ENCODE results near the gene P2RY11. TPM values are rescaled to one million over a fixed set of nuclear protein-coding genes. Genes with fewer than 3 reads are reported as not detected.
A peak's percentile ranks its signal among the peaks of the same experiment; 100 is the strongest.

Gene P2RY11
- total RNA-seq, 2 donors from 2014 or later: 7.6 to 16.7 TPM

DNA sequence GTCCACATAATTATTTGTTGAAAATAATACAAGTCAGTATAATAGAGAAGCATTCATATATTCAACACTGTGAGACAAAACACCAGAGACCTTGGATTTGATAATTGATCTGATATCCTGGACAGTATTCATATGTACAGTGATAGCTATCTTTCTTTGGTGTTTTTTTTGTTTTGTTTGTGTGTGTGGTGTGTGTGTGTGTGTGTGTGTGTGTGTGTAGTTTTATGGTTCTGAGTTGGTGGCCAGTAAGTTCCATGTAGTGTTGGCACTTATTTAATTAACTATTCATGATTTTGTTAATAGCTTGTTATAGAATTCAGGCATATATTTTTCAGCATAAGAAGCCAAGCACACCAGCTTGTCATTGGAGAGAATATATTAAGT, 7.4 kb upstream of the P2RY11 start:
- intact Hi-C loops (cut with DNase I): no loop called here
- Histone ChIP-seq H3K27ac (no peak overlapping the region), H3K27me3 (no peaks in the 10 kb centered on the region)

DNA sequence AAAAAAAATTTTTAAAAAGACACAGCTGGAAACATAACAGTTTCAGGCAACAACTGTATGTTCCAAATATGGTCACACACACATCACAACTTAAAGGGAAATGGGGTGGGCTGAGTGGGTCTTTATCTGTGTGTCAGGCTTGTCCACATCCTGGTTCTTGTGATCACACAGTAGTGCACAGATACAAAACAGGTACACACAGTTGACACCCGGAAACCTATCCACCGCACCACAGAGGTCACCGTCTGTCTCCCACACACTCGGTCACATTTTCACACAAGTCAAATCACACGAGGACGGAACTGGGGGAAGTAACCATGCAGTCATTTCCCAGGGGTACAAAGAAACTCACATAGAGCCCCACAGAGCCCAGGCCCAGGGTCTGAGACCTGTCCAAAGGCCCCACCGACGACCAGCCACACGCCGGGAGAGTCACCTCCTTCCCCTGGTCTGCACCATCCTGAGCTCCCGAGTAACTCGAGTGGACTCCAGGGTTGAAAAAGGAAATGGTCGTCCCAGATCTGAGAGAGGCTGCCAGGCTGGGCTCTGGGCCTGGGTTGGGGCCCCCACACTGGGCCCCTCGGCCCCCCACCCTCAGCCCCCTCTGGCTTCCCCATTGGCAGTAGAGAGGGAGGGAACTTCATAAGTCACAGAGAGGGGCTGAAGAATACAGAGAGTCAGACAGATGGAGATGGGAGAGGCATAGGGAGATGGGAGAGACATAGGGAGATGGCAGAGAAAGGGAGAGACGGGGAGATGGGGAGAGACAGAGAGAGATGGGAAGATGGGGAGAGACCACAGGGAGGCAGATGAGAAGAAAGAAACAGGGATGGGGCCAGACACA, 6.6 kb upstream of the P2RY11 start:
- TF ChIP-seq, protein P1, sequence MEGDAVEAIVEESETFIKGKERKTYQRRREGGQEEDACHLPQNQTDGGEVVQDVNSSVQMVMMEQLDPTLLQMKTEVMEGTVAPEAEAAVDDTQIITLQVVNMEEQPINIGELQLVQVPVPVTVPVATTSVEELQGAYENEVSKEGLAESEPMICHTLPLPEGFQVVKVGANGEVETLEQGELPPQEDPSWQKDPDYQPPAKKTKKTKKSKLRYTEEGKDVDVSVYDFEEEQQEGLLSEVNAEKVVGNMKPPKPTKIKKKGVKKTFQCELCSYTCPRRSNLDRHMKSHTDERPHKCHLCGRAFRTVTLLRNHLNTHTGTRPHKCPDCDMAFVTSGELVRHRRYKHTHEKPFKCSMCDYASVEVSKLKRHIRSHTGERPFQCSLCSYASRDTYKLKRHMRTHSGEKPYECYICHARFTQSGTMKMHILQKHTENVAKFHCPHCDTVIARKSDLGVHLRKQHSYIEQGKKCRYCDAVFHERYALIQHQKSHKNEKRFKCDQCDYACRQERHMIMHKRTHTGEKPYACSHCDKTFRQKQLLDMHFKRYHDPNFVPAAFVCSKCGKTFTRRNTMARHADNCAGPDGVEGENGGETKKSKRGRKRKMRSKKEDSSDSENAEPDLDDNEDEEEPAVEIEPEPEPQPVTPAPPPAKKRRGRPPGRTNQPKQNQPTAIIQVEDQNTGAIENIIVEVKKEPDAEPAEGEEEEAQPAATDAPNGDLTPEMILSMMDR (IDR thresholded peaks at IDR 0.05): no peak
- Histone ChIP-seq H3K4me3 (no peak overlapping the region), H3K4me1 (peaks cover 5% of the 10 kb centered on the region), H3K27me3 (no peaks in the 10 kb centered on the region), H3K27ac (peak overlapping the region; percentile 55), H3K9me3 (no peaks in the 10 kb centered on the region), H3K9ac (ENCODE audit: low read depth in 2 of 2, low read length in 2 of 2) (peak overlapping the region in 1 of 2 donors; percentile 55), H3K36me3 (peaks cover 12% of the 10 kb centered on the region)
- intact Hi-C loops (cut with DNase I): no loop called here
- peak; percentile 34 for DNase-seq

More for the DNA sequence above, 7.4 kb upstream of the P2RY11 start:
- Histone ChIP-seq H3K36me3 (peaks cover 6% of the 10 kb centered on the region), H3K9me3 (no peaks in the 10 kb centered on the region), H3K4me1 (peaks cover 5% of the 10 kb centered on the region), H3K9ac (ENCODE audit: low read depth in 2 of 2, low read length in 2 of 2) (no peak overlapping the region), H3K4me3 (no peak overlapping the region)
- DNase-seq: no peak
- TF ChIP-seq, protein P1 (IDR thresholded peaks at IDR 0.05): no peak

GRCh38 chr19:10105509-10106099, 5.9 kb upstream of the P2RY11 start:
- Histone ChIP-seq H3K9ac (ENCODE audit: low read depth in 2 of 2, low read length in 2 of 2) (peak overlapping the region; percentile 1 to 51), H3K27ac (peak overlapping the region; percentile 55), H3K27me3 (no peaks in the 10 kb centered on the region), H3K36me3 (peaks cover 17% of the 10 kb centered on the region), H3K9me3 (no peaks in the 10 kb centered on the region), H3K4me1 (peaks cover 5% of the 10 kb centered on the region), H3K4me3 (no peak overlapping the region)
- peak; percentile 20 for DNase-seq
- intact Hi-C loops (cut with DNase I): no loop called here
- TF ChIP-seq, protein P1 (IDR thresholded peaks at IDR 0.05): no peak

DNA sequence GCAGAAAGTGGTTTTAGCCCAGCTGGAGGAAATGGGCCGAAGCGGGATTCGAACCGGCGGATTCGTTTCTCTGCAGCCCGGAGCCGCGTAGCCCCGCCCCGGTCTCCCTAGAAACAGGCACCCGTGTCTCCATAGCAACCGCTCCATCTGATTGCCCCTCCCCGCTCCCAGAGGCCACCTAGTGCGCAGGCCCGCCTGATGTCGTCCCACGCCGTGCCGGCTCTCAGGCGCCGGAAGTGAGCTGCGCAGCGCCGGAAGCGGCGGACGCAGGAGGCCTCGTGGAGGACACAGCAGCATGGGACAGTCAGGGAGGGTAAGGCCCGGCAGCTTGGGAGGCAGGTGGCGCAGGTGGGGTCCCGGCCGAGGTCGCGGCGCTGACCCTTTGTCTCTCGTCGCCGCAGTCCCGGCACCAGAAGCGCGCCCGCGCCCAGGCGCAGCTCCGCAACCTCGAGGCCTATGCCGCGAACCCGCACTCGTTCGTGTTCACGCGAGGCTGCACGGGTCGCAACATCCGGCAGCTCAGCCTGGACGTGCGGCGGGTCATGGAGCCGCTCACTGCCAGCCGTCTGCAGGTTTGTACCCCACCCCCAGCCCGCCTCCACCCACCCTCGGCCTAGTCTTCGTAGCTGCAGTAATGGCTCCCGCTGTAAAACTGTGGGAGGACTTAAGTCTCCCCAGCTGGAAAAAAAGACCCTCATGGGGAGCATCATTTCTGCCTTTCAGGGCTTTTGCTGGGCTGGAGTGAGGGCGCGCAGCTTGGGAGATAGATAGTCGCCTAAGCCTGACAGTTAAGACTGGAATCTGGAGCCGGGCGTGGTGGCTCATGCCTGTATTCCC, 5.2 kb upstream of the P2RY11 start, which contains the start of gene PPAN:
Gene PPAN (plus strand): TSS at position 263 of the 837 bp plus-strand sequence. CDS start 33 bp downstream, at position 296.
- H3K9ac ChIP-seq (ENCODE audit: low read depth in 2 of 2, low read length in 2 of 2): peak within 1 kb of the TSS; percentile 66 to 84
- no peaks in the 10 kb centered on the region for H3K27me3 ChIP-seq
- H3K9me3 ChIP-seq: no peaks in the 10 kb centered on the region
- TF ChIP-seq, protein P1 (IDR thresholded peaks at IDR 0.05): no peak
- peaks cover 5% of the 10 kb centered on the region for H3K4me1 ChIP-seq
- peak within 1 kb of the TSS; percentile 82 for H3K4me3 ChIP-seq
- H3K27ac ChIP-seq: peak within 1 kb of the TSS; percentile 55
- H3K36me3 ChIP-seq: peaks cover 24% of the 10 kb centered on the region
- intact Hi-C loops (cut with DNase I): no loop called here
- peak; percentile 98 for DNase-seq

- TF ChIP-seq, protein P1 (IDR thresholded peaks at IDR 0.05): no peak
- H3K36me3 ChIP-seq: peaks cover 26% of the 10 kb centered on the region
Observed at GRCh38 chr19:10107254-10107653, 4.2 kb upstream of the P2RY11 start.

More at GRCh38 chr19:10107254-10107653, 4.2 kb upstream of the P2RY11 start:
- Histone ChIP-seq H3K4me1 (peaks cover 5% of the 10 kb centered on the region), H3K9ac (ENCODE audit: low read depth in 2 of 2, low read length in 2 of 2) (peak overlapping the region; percentile 66 to 84), H3K4me3 (peak overlapping the region; percentile 82), H3K9me3 (no peaks in the 10 kb centered on the region), H3K27ac (no peak overlapping the region), H3K27me3 (no peaks in the 10 kb centered on the region)
- intact Hi-C loops (cut with DNase I): no loop called here
- no peak for DNase-seq
